GM23338 (cell line): Measurements from ENCODE around the gene CACNA2D4. TPM values are rescaled to one million over a fixed set of nuclear protein-coding genes. Genes with fewer than 3 reads are reported as not detected.

Source experiments
- ATAC-seq: fragments of 200-7000 bp; cut with Tn5 transposase; 3 replicates; pipeline ENCODE4 v1.9.1; 2020
- DNase-seq: peaks from one replicate; pipeline ENCODE4 v3.0.0-alpha.2; 2015; ENCODE audit warnings: low spot score
- H2AFZ ChIP-seq: fragments of 200-600 bp; sonication (generic); 2 replicates; pipeline ENCODE4 v1.8.0; 2016; ENCODE audit warnings: antibody characterized with exemption, mild to moderate bottlenecking, moderate library complexity
- H3F3A ChIP-seq: fragments of 200-600 bp; sonication (generic); replicated peaks from 2 replicates; pipeline ENCODE4 v1.8.0; 2017; ENCODE audit warnings: antibody characterized with exemption, mixed run types, low read depth
- H3K27ac ChIP-seq: fragments of 200-600 bp; sonication (generic); 2 replicates; pipeline ENCODE4 v1.6.1; 2016; ENCODE audit warnings: low read depth
- H3K27me3 ChIP-seq: fragments of 200-600 bp; sonication (generic); 2 replicates; pipeline ENCODE4 v1.8.0; 2016; ENCODE audit warnings: mild to moderate bottlenecking, mixed run types, moderate library complexity; ENCODE audit not compliant: insufficient read depth
- H3K36me3 ChIP-seq: fragments of 200-600 bp; sonication (generic); 2 replicates; pipeline ENCODE4 v1.8.0; 2016; ENCODE audit warnings: mild to moderate bottlenecking; ENCODE audit not compliant: insufficient read depth
- H3K4me1 ChIP-seq: fragments of 200-600 bp; sonication (generic); 2 replicates; pipeline ENCODE4 v1.8.0; 2016; ENCODE audit warnings: mild to moderate bottlenecking, moderate library complexity; ENCODE audit not compliant: insufficient read depth
- H3K4me2 ChIP-seq: fragments of 200-600 bp; sonication (generic); 2 replicates; pipeline ENCODE4 v1.7.1; 2017; ENCODE audit warnings: mixed run types
- H3K4me3 ChIP-seq: fragments of 200-600 bp; sonication (generic); 2 replicates; pipeline ENCODE4 v1.6.1; 2016; ENCODE audit warnings: mixed run types
- H3K79me2 ChIP-seq: fragments of 200-600 bp; sonication (generic); replicated peaks from 2 replicates; pipeline ENCODE4 v1.8.0; 2017; ENCODE audit warnings: mild to moderate bottlenecking; ENCODE audit not compliant: insufficient read depth
- H3K9me2 ChIP-seq: fragments of 200-600 bp; sonication (generic); 2 replicates; pipeline ENCODE4 v1.8.0; 2017; ENCODE audit not compliant: insufficient read depth
- H4K20me1 ChIP-seq: fragments of 200-600 bp; sonication (generic); replicated peaks from 2 replicates; pipeline ENCODE4 v1.8.0; 2017; ENCODE audit warnings: mild to moderate bottlenecking; ENCODE audit not compliant: insufficient read depth
- H3K27ac Mint-ChIP-seq: 2 replicates; pipeline ENCODE4 v1.8.0; 2020; ENCODE audit warnings: inconsistent platforms, mild to moderate bottlenecking, moderate library complexity, mixed read lengths
- H3K27me3 Mint-ChIP-seq: 3 replicates; pipeline ENCODE4 v1.8.0; 2022; ENCODE audit warnings: low read depth, mild to moderate bottlenecking, moderate library complexity, mixed read lengths, inconsistent platforms; ENCODE audit not compliant: insufficient read depth, poor library complexity
- H3K36me3 Mint-ChIP-seq: 3 replicates; pipeline ENCODE4 v1.8.0; 2021; ENCODE audit warnings: low read depth, mild to moderate bottlenecking, inconsistent platforms, moderate library complexity, mixed read lengths
- H3K4me1 Mint-ChIP-seq: 3 replicates; pipeline ENCODE4 v1.8.0; 2020; ENCODE audit warnings: mild to moderate bottlenecking, inconsistent platforms, mixed read lengths
- H3K4me3 Mint-ChIP-seq: 3 replicates; pipeline ENCODE4 v1.8.0; 2021; ENCODE audit warnings: moderate library complexity, mild to moderate bottlenecking, inconsistent platforms, mixed read lengths
- H3K9me3 Mint-ChIP-seq: 3 replicates; pipeline ENCODE4 v1.8.0; 2020; ENCODE audit warnings: moderate library complexity, mild to moderate bottlenecking, inconsistent platforms, mixed read lengths
- CREB1 ChIP-seq: fragments of 250-450 bp; sonication (Bioruptor Pico); IDR thresholded peaks from 2 replicates; pipeline ENCODE4 v1.5.0; 2020; ENCODE audit warnings: low read depth, mild to moderate bottlenecking, moderate library complexity
- POLR2AphosphoS5 ChIP-seq: IDR thresholded peaks from 2 replicates; pipeline ENCODE4 v1.6.1; 2016; ENCODE audit warnings: antibody characterized with exemption, low read depth
- ZNF114 ChIP-seq: fragments of 250-450 bp; sonication (Bioruptor Pico); IDR thresholded peaks from 2 replicates; pipeline ENCODE4 v1.5.0; 2020; ENCODE audit warnings: mild to moderate bottlenecking, moderate library complexity
- polyA plus RNA-seq: library from polyadenylated mRNA; unstranded; fragments of >200 nt; fragmentation: Nextera tagmentation; extraction: Ambion mirVana; gene quantifications from 2 replicates; pipeline ENCODE4 v1.2.1, GENCODE V29; 2016
- total RNA-seq: library from RNA; depleted of rRNA; stranded (reverse); fragments of >200 nt; shearing (Covaris generic); gene quantifications from 2 replicates; pipeline ENCODE4 v1.2.3, GENCODE V29; 2014
- TF ChIP-seq, protein P1 (sequence below): IDR thresholded peaks from one replicate; pipeline ENCODE4 v1.6.1; 2018; ENCODE audit warnings: antibody characterized with exemption; ENCODE audit not compliant: unreplicated experiment
- TF ChIP-seq, protein P2 (sequence below): fragments of 250-450 bp; sonication (Bioruptor Pico); IDR thresholded peaks from 2 replicates; pipeline ENCODE4 v1.5.0; 2020; ENCODE audit warnings: mild to moderate bottlenecking, moderate library complexity
- TF ChIP-seq, protein P3 (sequence below), 2 experiments: fragments of 200-600 bp in 1 of 2; sonication (generic) in 1 of 2; conservative IDR thresholded peaks; 2 replicates each; pipeline versions ENCODE4 v1.5.1 to v1.6.1; 2016 to 2017; ENCODE audit warnings: antibody characterized with exemption in 2 of 2, low read depth in 2 of 2, mild to moderate bottlenecking in 2 of 2, moderate library complexity in 1 of 2
- TF ChIP-seq, protein P4 (sequence below): IDR thresholded peaks from 2 replicates; pipeline ENCODE4 v1.6.1; 2016; ENCODE audit warnings: antibody characterized with exemption

The CACNA2D4 gene
- total and polyA plus RNA-seq, 2 experiments from 2014 or later: 0.07 to 0.24 TPM

DNA sequence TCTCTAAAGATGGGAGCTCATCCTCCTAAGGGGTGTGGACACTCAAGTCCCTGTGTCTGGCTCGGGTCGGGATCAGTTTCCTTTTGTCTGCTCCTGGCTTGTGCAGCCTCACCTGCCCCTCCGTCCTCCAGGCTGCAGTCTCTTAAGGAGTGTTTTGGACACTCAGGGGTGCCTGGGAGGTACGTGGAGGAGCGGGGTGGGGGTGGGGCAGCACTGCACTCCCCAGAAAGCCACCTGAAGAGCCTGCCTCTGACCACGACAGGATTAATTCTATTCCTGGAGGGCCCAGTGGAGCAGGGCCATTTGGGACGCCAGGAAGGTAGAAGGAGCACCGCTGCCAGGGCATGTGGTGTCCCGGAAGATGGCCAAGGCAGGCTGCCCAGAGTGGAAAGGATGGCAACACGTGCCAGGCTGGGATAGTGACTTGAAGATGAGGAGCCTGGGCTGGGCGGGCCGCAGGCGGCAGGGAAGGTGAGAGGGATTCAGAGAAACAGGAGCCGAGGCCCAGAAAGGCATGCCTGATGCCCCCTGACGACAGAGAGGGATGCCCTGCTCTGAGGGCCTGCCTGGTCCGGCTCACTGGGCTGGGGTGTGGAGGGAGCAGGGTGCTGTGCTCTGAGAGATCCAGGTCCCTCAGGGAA lies 112.9 kb downstream of the CACNA2D4 start (continued):
- TF ChIP-seq, protein P1, sequence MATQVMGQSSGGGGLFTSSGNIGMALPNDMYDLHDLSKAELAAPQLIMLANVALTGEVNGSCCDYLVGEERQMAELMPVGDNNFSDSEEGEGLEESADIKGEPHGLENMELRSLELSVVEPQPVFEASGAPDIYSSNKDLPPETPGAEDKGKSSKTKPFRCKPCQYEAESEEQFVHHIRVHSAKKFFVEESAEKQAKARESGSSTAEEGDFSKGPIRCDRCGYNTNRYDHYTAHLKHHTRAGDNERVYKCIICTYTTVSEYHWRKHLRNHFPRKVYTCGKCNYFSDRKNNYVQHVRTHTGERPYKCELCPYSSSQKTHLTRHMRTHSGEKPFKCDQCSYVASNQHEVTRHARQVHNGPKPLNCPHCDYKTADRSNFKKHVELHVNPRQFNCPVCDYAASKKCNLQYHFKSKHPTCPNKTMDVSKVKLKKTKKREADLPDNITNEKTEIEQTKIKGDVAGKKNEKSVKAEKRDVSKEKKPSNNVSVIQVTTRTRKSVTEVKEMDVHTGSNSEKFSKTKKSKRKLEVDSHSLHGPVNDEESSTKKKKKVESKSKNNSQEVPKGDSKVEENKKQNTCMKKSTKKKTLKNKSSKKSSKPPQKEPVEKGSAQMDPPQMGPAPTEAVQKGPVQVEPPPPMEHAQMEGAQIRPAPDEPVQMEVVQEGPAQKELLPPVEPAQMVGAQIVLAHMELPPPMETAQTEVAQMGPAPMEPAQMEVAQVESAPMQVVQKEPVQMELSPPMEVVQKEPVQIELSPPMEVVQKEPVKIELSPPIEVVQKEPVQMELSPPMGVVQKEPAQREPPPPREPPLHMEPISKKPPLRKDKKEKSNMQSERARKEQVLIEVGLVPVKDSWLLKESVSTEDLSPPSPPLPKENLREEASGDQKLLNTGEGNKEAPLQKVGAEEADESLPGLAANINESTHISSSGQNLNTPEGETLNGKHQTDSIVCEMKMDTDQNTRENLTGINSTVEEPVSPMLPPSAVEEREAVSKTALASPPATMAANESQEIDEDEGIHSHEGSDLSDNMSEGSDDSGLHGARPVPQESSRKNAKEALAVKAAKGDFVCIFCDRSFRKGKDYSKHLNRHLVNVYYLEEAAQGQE: no peak
- TF ChIP-seq, protein P2, sequence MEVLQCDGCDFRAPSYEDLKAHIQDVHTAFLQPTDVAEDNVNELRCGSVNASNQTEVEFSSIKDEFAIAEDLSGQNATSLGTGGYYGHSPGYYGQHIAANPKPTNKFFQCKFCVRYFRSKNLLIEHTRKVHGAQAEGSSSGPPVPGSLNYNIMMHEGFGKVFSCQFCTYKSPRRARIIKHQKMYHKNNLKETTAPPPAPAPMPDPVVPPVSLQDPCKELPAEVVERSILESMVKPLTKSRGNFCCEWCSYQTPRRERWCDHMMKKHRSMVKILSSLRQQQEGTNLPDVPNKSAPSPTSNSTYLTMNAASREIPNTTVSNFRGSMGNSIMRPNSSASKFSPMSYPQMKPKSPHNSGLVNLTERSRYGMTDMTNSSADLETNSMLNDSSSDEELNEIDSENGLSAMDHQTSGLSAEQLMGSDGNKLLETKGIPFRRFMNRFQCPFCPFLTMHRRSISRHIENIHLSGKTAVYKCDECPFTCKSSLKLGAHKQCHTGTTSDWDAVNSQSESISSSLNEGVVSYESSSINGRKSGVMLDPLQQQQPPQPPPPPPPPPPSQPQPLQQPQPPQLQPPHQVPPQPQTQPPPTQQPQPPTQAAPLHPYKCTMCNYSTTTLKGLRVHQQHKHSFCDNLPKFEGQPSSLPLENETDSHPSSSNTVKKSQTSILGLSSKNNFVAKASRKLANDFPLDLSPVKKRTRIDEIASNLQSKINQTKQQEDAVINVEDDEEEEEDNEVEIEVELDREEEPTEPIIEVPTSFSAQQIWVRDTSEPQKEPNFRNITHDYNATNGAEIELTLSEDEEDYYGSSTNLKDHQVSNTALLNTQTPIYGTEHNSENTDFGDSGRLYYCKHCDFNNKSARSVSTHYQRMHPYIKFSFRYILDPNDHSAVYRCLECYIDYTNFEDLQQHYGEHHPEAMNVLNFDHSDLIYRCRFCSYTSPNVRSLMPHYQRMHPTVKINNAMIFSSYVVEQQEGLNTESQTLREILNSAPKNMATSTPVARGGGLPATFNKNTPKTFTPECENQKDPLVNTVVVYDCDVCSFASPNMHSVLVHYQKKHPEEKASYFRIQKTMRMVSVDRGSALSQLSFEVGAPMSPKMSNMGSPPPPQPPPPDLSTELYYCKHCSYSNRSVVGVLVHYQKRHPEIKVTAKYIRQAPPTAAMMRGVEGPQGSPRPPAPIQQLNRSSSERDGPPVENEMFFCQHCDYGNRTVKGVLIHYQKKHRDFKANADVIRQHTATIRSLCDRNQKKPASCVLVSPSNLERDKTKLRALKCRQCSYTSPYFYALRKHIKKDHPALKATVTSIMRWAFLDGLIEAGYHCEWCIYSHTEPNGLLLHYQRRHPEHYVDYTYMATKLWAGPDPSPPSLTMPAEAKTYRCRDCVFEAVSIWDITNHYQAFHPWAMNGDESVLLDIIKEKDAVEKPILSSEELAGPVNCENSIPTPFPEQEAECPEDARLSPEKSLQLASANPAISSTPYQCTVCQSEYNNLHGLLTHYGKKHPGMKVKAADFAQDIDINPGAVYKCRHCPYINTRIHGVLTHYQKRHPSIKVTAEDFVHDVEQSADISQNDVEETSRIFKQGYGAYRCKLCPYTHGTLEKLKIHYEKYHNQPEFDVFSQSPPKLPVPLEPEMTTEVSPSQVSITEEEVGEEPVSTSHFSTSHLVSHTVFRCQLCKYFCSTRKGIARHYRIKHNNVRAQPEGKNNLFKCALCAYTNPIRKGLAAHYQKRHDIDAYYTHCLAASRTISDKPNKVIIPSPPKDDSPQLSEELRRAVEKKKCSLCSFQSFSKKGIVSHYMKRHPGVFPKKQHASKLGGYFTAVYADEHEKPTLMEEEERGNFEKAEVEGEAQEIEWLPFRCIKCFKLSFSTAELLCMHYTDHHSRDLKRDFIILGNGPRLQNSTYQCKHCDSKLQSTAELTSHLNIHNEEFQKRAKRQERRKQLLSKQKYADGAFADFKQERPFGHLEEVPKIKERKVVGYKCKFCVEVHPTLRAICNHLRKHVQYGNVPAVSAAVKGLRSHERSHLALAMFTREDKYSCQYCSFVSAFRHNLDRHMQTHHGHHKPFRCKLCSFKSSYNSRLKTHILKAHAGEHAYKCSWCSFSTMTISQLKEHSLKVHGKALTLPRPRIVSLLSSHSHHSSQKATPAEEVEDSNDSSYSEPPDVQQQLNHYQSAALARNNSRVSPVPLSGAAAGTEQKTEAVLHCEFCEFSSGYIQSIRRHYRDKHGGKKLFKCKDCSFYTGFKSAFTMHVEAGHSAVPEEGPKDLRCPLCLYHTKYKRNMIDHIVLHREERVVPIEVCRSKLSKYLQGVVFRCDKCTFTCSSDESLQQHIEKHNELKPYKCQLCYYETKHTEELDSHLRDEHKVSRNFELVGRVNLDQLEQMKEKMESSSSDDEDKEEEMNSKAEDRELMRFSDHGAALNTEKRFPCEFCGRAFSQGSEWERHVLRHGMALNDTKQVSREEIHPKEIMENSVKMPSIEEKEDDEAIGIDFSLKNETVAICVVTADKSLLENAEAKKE: no peak

DNA sequence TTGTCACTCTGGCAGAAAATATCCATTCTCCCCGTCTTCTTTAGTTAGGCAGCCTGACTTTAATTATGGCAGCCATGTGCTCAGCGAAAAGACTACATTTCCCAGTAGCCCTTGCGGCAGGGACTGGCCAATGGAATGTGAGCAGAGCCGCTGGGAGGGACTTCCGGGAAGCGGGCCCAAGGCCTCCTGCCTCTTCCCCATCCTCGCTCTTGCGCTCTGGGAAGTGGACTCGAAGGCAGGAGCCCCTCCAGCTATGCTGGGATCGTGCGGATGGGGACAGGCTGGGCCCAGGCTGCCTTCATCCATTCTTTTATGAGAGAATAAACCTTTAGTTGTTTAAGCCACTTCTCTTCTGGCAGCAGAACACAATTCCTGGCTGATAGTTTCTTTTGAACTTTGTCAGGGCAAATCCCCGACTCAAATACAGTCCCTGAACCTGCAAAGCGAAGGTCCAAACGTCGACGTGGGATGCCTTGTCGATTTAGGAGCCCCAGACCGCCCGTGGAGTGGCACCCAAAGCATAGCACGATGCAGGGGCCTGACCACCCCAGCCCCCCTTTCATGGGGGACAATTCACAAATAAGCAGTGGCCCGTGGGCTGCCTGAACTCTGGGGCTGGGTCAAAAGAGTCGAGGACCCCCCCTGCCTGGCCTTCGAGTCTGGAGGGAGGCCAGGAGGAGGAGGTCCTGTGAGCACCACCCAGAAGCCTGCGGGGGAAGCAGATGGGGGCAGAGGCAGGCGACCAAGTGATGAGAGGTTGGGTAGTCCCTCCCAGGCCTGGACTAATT lies 113.7 kb downstream of the CACNA2D4 start:
- no peaks in the 10 kb centered on the region for H3K9me3 Mint-ChIP-seq
- no peaks in the 10 kb centered on the region for H3K36me3 Mint-ChIP-seq
- H3K9me2 ChIP-seq: no peaks in the 10 kb centered on the region
- no peaks in the 10 kb centered on the region for H3K79me2 ChIP-seq
- H3K4me1 ChIP-seq: no peaks in the 10 kb centered on the region
- H3F3A ChIP-seq: no peaks in the 10 kb centered on the region
- H3K27ac ChIP-seq: no peak overlapping the region
- TF ChIP-seq POLR2AphosphoS5 (no peak), ZNF114 (no peak), CREB1 (CRISPR knock-in tag) (no peak)
- TF ChIP-seq, protein P3, sequence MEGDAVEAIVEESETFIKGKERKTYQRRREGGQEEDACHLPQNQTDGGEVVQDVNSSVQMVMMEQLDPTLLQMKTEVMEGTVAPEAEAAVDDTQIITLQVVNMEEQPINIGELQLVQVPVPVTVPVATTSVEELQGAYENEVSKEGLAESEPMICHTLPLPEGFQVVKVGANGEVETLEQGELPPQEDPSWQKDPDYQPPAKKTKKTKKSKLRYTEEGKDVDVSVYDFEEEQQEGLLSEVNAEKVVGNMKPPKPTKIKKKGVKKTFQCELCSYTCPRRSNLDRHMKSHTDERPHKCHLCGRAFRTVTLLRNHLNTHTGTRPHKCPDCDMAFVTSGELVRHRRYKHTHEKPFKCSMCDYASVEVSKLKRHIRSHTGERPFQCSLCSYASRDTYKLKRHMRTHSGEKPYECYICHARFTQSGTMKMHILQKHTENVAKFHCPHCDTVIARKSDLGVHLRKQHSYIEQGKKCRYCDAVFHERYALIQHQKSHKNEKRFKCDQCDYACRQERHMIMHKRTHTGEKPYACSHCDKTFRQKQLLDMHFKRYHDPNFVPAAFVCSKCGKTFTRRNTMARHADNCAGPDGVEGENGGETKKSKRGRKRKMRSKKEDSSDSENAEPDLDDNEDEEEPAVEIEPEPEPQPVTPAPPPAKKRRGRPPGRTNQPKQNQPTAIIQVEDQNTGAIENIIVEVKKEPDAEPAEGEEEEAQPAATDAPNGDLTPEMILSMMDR (conservative IDR thresholded peaks at IDR 0.05; ENCODE audit: low read depth in 2 of 2): no peak
- TF ChIP-seq, protein P4, sequence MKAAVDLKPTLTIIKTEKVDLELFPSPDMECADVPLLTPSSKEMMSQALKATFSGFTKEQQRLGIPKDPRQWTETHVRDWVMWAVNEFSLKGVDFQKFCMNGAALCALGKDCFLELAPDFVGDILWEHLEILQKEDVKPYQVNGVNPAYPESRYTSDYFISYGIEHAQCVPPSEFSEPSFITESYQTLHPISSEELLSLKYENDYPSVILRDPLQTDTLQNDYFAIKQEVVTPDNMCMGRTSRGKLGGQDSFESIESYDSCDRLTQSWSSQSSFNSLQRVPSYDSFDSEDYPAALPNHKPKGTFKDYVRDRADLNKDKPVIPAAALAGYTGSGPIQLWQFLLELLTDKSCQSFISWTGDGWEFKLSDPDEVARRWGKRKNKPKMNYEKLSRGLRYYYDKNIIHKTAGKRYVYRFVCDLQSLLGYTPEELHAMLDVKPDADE: peak; percentile 86
- H3K4me1 Mint-ChIP-seq: no peaks in the 10 kb centered on the region; the same call in 2 of the 3 replicates
- no peaks in the 10 kb centered on the region for H3K27me3 ChIP-seq
- H3K4me2 ChIP-seq: no peak overlapping the region
- H3K4me3 Mint-ChIP-seq: no peak overlapping the region
- peaks cover 4% of the 10 kb centered on the region for H3K27me3 Mint-ChIP-seq
- ATAC-seq: peak; percentile 84
- no peak overlapping the region for H3K4me3 ChIP-seq
- no peaks in the 10 kb centered on the region for H3K36me3 ChIP-seq
- H2AFZ ChIP-seq: peak overlapping the region; percentile 38; the same call in 1 of the 2 replicates
- no peaks in the 10 kb centered on the region for H4K20me1 ChIP-seq
- H3K27ac Mint-ChIP-seq: no peak overlapping the region
- peak; percentile 95 for DNase-seq
